HepG2 (cell line): Measurements from ENCODE around the gene EPG5. TPM values are rescaled to one million over a fixed set of nuclear protein-coding genes. Genes with fewer than 3 reads are reported as not detected.
A peak's percentile ranks its signal among the peaks of the same experiment; 100 is the strongest.

Experiments
- BRCA1 ChIP-seq: sonication (generic); formaldehyde crosslinking; IDR thresholded peaks from 2 replicates; pipeline ENCODE4 v1.4.0; 2020; ENCODE audit warnings: missing genetic modification reagents
- NAIF1 ChIP-seq: sonication (generic); formaldehyde crosslinking; IDR thresholded peaks from 2 replicates; pipeline ENCODE4 v1.5.0; 2020; ENCODE audit warnings: mild to moderate bottlenecking, missing genetic modification reagents, borderline replicate concordance
- RNF2 ChIP-seq: fragments of 450-650 bp; conservative IDR thresholded peaks from 2 replicates; pipeline ENCODE4 v1.6.1; 2016; ENCODE audit warnings: low read depth
- SPEN ChIP-seq: sonication (generic); formaldehyde crosslinking; IDR thresholded peaks from 2 replicates; pipeline ENCODE4 v1.5.1; 2020; ENCODE audit warnings: low read depth, mild to moderate bottlenecking, missing genetic modification reagents
- ZKSCAN1 ChIP-seq: fragments of 150-350 bp; IDR thresholded peaks from 2 replicates; pipeline ENCODE4 v1.6.1; 2014; ENCODE audit warnings: low read length
- ZNF30 ChIP-seq: sonication (generic); formaldehyde crosslinking; IDR thresholded peaks from 2 replicates; pipeline ENCODE4 v1.5.0; 2020; ENCODE audit warnings: mild to moderate bottlenecking, missing genetic modification reagents
- ZNF484 ChIP-seq: sonication (generic); formaldehyde crosslinking; IDR thresholded peaks from 2 replicates; pipeline ENCODE4 v1.5.1; 2020; ENCODE audit warnings: mild to moderate bottlenecking, low read depth, missing genetic modification reagents, borderline replicate concordance
- ZNF598 ChIP-seq: sonication (generic); formaldehyde crosslinking; IDR thresholded peaks from 2 replicates; pipeline ENCODE4 v1.5.1; 2020; ENCODE audit warnings: mild to moderate bottlenecking, missing genetic modification reagents, borderline replicate concordance
- ZNF607 ChIP-seq: sonication (generic); formaldehyde crosslinking; IDR thresholded peaks from 2 replicates; pipeline ENCODE4 v1.5.1; 2020; ENCODE audit warnings: missing genetic modification reagents, mild to moderate bottlenecking, borderline replicate concordance
- ZNF788 ChIP-seq: sonication (generic); formaldehyde crosslinking; IDR thresholded peaks from 2 replicates; pipeline ENCODE4 v1.5.0; 2020; ENCODE audit warnings: mild to moderate bottlenecking, missing genetic modification reagents, borderline replicate concordance
- ZNF883 ChIP-seq: sonication (generic); formaldehyde crosslinking; IDR thresholded peaks from 2 replicates; pipeline ENCODE4 v1.5.1; 2020; ENCODE audit warnings: mild to moderate bottlenecking, missing genetic modification reagents; ENCODE audit errors: not compliant biosample characterization
- polyA plus RNA-seq, 8 experiments: library from polyadenylated mRNA; depleted of rRNA in 3 of 8; stranded (reverse) in 7 of 8; unstranded in 1 of 8; fragments of >200 nt; fragmentation: Illumina TruSeq in 4 of 8; extraction: Trizol in 4 of 8; gene quantifications; 2 replicates each; pipeline versions ENCODE4 v1.2.1 to v1.2.3, GENCODE V29; 2011 to 2016; ENCODE audit warnings: low read depth in 4 of 8, missing spikeins in 1 of 8, mixed read lengths in 1 of 8; ENCODE audit not compliant: insufficient read depth in 1 of 8
- total RNA-seq, 5 experiments: library from RNA; depleted of rRNA; stranded (reverse); fragments of >200 nt; fragmentation: Illumina TruSeq; extraction: Trizol; gene quantifications; 2 replicates each; pipeline ENCODE4 v1.2.3, GENCODE V29; 2016; ENCODE audit warnings: low read depth in 1 of 5
- TF ChIP-seq, protein P1 (sequence below): sonication (generic); formaldehyde crosslinking; IDR thresholded peaks from 2 replicates; pipeline ENCODE4 v1.4.0; 2020; ENCODE audit warnings: missing genetic modification reagents, borderline replicate concordance
- TF ChIP-seq, protein P2 (sequence below): sonication (generic); formaldehyde crosslinking; IDR thresholded peaks from 2 replicates; pipeline ENCODE4 v1.4.0; 2020; ENCODE audit warnings: missing genetic modification reagents
- TF ChIP-seq, protein P3 (sequence below): IDR thresholded peaks from 2 replicates; pipeline ENCODE4 v1.6.1; 2016; ENCODE audit warnings: low read depth
- TF ChIP-seq, protein P4 (sequence below): sonication (generic); formaldehyde crosslinking; IDR thresholded peaks from 2 replicates; pipeline ENCODE4 v1.8.0; 2022; ENCODE audit warnings: missing genetic modification reagents, low read depth, mild to moderate bottlenecking, borderline replicate concordance
- TF ChIP-seq, protein P5 (sequence below): fragments of 450-650 bp; IDR thresholded peaks from 2 replicates; pipeline ENCODE4 v1.6.1; 2016

Gene EPG5
- total and polyA plus RNA-seq, 2 of the 13 experiments (the other 11 are each of a cell fraction or from before 2014, with no cell fraction given): 6.7 to 9.3 TPM

DNA sequence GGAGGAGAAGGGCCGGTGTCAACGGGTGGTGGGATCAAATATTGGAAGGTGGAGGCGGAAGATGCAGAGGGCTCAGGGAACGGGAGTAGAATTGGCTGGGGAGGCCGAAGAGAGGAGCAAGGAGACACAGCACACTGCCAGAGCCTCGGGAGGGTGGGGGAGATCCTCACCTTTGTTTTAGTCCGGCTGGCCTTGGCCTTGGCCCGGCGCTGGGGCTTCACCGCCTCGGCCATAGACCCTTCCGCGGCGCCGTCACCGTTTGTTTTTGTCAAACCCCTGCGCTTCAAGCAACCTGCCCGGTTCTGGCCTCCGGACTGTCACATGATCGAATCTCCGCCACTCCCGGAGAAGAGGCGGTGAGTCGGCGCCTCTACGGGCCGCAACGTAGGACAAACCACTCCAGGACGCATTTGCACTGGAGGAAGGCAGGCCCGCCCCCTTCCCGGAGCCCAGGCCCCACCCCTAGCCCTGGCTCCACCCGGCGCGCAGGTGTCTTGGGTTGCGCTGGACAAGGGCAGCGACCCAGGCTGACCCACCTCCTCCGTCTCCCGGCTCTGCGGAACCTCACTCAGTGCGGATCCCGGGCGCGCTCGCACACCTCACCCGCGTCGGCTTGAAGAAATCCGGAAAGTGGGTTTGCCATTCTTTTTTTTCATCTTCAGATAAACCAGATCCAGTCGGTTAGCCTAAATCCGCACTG lies at the start of gene EPG5 (continued):
- TF ChIP-seq, protein P1, sequence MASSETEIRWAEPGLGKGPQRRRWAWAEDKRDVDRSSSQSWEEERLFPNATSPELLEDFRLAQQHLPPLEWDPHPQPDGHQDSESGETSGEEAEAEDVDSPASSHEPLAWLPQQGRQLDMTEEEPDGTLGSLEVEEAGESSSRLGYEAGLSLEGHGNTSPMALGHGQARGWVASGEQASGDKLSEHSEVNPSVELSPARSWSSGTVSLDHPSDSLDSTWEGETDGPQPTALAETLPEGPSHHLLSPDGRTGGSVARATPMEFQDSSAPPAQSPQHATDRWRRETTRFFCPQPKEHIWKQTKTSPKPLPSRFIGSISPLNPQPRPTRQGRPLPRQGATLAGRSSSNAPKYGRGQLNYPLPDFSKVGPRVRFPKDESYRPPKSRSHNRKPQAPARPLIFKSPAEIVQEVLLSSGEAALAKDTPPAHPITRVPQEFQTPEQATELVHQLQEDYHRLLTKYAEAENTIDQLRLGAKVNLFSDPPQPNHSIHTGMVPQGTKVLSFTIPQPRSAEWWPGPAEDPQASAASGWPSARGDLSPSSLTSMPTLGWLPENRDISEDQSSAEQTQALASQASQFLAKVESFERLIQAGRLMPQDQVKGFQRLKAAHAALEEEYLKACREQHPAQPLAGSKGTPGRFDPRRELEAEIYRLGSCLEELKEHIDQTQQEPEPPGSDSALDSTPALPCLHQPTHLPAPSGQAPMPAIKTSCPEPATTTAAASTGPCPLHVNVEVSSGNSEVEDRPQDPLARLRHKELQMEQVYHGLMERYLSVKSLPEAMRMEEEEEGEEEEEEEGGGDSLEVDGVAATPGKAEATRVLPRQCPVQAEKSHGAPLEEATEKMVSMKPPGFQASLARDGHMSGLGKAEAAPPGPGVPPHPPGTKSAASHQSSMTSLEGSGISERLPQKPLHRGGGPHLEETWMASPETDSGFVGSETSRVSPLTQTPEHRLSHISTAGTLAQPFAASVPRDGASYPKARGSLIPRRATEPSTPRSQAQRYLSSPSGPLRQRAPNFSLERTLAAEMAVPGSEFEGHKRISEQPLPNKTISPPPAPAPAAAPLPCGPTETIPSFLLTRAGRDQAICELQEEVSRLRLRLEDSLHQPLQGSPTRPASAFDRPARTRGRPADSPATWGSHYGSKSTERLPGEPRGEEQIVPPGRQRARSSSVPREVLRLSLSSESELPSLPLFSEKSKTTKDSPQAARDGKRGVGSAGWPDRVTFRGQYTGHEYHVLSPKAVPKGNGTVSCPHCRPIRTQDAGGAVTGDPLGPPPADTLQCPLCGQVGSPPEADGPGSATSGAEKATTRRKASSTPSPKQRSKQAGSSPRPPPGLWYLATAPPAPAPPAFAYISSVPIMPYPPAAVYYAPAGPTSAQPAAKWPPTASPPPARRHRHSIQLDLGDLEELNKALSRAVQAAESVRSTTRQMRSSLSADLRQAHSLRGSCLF (CRISPR knock-in tag): no peak
- TF ChIP-seq ZNF30 (CRISPR knock-in tag) (no peak), BRCA1 (CRISPR knock-in tag) (no peak), ZNF607 (peak; percentile 49; the same call in 1 of the 2 replicates), SPEN (peak; percentile 93), ZKSCAN1 (no peak), ZNF788 (CRISPR knock-in tag) (peak; percentile 67; the same call in 1 of the 2 replicates), NAIF1 (peak; percentile 70; the same call in 1 of the 2 replicates), ZNF598 (CRISPR knock-in tag) (no peak), ZNF484 (CRISPR knock-in tag) (no peak), RNF2 (peak; percentile 41; the same call in 1 of the 2 replicates), ZNF883 (CRISPR knock-in tag) (peak; percentile 54)
- TF ChIP-seq, protein P2, sequence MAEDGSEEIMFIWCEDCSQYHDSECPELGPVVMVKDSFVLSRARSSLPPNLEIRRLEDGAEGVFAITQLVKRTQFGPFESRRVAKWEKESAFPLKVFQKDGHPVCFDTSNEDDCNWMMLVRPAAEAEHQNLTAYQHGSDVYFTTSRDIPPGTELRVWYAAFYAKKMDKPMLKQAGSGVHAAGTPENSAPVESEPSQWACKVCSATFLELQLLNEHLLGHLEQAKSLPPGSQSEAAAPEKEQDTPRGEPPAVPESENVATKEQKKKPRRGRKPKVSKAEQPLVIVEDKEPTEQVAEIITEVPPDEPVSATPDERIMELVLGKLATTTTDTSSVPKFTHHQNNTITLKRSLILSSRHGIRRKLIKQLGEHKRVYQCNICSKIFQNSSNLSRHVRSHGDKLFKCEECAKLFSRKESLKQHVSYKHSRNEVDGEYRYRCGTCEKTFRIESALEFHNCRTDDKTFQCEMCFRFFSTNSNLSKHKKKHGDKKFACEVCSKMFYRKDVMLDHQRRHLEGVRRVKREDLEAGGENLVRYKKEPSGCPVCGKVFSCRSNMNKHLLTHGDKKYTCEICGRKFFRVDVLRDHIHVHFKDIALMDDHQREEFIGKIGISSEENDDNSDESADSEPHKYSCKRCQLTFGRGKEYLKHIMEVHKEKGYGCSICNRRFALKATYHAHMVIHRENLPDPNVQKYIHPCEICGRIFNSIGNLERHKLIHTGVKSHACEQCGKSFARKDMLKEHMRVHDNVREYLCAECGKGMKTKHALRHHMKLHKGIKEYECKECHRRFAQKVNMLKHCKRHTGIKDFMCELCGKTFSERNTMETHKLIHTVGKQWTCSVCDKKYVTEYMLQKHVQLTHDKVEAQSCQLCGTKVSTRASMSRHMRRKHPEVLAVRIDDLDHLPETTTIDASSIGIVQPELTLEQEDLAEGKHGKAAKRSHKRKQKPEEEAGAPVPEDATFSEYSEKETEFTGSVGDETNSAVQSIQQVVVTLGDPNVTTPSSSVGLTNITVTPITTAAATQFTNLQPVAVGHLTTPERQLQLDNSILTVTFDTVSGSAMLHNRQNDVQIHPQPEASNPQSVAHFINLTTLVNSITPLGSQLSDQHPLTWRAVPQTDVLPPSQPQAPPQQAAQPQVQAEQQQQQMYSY: no peak; the same call in 1 of the 2 replicates
- TF ChIP-seq, protein P3, sequence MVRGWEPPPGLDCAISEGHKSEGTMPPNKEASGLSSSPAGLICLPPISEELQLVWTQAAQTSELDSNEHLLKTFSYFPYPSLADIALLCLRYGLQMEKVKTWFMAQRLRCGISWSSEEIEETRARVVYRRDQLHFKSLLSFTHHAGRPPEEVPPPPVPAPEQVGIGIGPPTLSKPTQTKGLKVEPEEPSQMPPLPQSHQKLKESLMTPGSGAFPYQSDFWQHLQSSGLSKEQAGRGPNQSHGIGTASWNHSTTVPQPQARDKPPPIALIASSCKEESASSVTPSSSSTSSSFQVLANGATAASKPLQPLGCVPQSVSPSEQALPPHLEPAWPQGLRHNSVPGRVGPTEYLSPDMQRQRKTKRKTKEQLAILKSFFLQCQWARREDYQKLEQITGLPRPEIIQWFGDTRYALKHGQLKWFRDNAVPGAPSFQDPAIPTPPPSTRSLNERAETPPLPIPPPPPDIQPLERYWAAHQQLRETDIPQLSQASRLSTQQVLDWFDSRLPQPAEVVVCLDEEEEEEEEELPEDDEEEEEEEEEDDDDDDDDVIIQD (CRISPR knock-in tag): peak; percentile 55; the same call in 1 of the 2 replicates
- TF ChIP-seq, protein P4, sequence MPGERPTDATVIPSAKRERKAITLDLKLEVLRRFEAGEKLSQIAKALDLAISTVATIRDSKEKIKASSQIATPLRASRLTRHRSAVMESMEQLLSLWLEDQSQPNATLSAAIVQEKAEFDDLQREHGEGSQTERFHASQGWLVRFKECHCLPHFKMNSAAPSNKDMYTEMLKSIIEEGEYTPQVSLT (CRISPR knock-in tag): no peak
- TF ChIP-seq, protein P5, sequence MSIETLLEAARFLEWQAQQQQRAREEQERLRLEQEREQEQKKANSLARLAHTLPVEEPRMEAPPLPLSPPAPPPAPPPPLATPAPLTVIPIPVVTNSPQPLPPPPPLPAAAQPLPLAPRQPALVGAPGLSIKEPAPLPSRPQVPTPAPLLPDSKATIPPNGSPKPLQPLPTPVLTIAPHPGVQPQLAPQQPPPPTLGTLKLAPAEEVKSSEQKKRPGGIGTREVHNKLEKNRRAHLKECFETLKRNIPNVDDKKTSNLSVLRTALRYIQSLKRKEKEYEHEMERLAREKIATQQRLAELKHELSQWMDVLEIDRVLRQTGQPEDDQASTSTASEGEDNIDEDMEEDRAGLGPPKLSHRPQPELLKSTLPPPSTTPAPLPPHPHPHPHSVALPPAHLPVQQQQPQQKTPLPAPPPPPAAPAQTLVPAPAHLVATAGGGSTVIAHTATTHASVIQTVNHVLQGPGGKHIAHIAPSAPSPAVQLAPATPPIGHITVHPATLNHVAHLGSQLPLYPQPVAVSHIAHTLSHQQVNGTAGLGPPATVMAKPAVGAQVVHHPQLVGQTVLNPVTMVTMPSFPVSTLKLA: peak; percentile 8; the same call in 1 of the 2 replicates
